Thyroid gland (tissue), 4 donors: ENCODE measurements around the gene SH2D4B.

Experiments
- CTCF ChIP-seq, 6 experiments: fragments of 200-600 bp in 3 of 6; fragments of 450-650 bp in 3 of 6; sonication (generic) in 3 of 6; IDR thresholded peaks; one replicate each; pipeline ENCODE4 v1.5.1; 2016 to 2019; ENCODE audit warnings: antibody characterized with exemption in 6 of 6, mild to moderate bottlenecking in 2 of 6, inconsistent platforms in 1 of 6, moderate library complexity in 1 of 6
- POLR2A ChIP-seq, 2 donors: fragments of 450-650 bp; IDR thresholded peaks; one replicate each; pipeline ENCODE4 v1.6.1; 2017; ENCODE audit warnings: antibody characterized with exemption in 2 of 2, mild to moderate bottlenecking in 2 of 2, moderate library complexity in 1 of 2

- TF ChIP-seq CTCF (IDR thresholded peaks at IDR 0.05): no peak
- no peak for TF ChIP-seq POLR2A (IDR thresholded peaks at IDR 0.05)
These were observed 29.6 kb downstream of the SH2D4B start for GRCh38 chr10:80567292-80567691.
